Activated CD4-positive, alpha-beta memory T cell treated with anti-CD3 and anti-CD28 coated beads, Interleukin-2, amount 10 ng/mL, durations not matched to agents 7 days and 5 days (primary cell): Measurements from ENCODE around the gene EEF1A2. TPM values are rescaled to one million over a fixed set of nuclear protein-coding genes. Genes with fewer than 3 reads are reported as not detected.

Source experiments
- CTCF ChIA-PET: fragments of 350-600 bp; sonication (Branson Sonifier 250); formaldehyde crosslinking; loops from one replicate; lab custom pipeline; 2021; ENCODE audit warnings: antibody characterized with exemption, inconsistent platforms; lab: Charles Lee
- POLR2A ChIA-PET: fragments of 350-600 bp; sonication (Branson Sonifier 250); formaldehyde crosslinking; loops from one replicate; lab custom pipeline; 2021; ENCODE audit warnings: antibody characterized with exemption; lab: Charles Lee
- DNase-seq: peaks from one replicate; pipeline ENCODE4 v3.0.0-alpha.2; 2020
- H3K27ac Mint-ChIP-seq: one replicate; pipeline ENCODE4 v1.8.0; 2021; ENCODE audit warnings: mild to moderate bottlenecking, mixed read lengths
- H3K27me3 Mint-ChIP-seq: one replicate; pipeline ENCODE4 v1.8.0; 2021; ENCODE audit warnings: mixed read lengths
- H3K36me3 Mint-ChIP-seq: one replicate; pipeline ENCODE4 v1.8.0; 2021; ENCODE audit warnings: low read depth, mixed read lengths
- H3K4me1 Mint-ChIP-seq: one replicate; pipeline ENCODE4 v1.8.0; 2021; ENCODE audit warnings: mixed read lengths
- H3K4me3 Mint-ChIP-seq: one replicate; pipeline ENCODE4 v1.8.0; 2021; ENCODE audit warnings: mild to moderate bottlenecking, mixed read lengths
- H3K9me3 Mint-ChIP-seq: one replicate; pipeline ENCODE4 v1.8.0; 2021; ENCODE audit warnings: mixed read lengths
- total RNA-seq, 2 experiments: library from RNA; stranded (reverse); gene quantifications; one replicate each; pipeline ENCODE4 v1.2.3, GENCODE V29; 2021

EEF1A2 gene
- 1 to 10 TPM; 2.0 to 2.6 TPM for total RNA-seq

DNA sequence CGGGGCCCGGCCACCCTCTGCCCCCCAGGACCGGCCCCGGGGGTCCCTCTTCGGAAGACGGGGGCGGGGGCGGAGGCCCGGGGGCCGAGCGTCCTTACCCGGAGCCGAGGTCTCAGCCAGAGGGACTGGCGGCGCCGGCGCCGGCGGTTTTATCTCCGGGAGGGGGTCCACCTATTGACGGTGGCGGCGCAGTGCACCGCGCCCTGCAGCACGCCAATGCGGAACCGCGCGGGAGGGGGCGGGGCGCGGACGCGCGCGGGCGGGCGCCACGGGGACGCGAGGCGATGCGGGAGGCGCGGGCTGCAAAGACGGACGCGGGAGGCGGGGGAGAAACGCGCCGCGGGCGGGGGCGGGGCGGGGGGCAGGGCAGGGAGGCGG, at the start of gene EEF1A2:
TSS of gene EEF1A2 (minus strand) at position 124 of the 378 bp plus-strand sequence. CDS start 1,320 bp downstream, outside the sequence.
- Mint-ChIP-seq H3K36me3 (no peaks in the 10 kb centered on the region), H3K4me3 (no peak within 1 kb of the TSS), H3K27me3 (peaks cover 25% of the 10 kb centered on the region), H3K4me1 (peaks cover 2% of the 10 kb centered on the region), H3K27ac (no peak within 1 kb of the TSS), H3K9me3 (no peaks in the 10 kb centered on the region)
- DNase-seq, result peak; percentile 39
- CTCF ChIA-PET, result no interaction called here
- POLR2A ChIA-PET, result no interaction called here

DNA sequence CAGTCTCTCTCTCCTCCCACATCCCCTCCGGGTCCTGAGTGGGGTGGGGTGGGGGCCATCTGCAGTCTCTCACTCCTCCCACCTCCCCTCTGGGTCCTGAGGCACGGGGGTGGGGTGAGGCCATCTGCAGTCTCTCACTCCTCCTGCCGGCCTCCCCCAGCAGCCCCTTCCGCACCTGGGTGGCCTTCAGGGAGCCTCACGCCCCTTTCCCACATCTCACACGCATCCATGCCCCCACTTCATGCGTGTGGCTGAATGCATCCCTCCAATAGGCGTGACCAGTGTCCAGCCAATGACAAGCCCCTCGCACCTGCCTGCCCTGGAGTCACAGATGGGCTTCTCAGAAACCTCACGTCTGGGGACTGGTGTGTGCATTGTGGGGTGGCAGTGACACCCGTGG, 49.7 kb upstream of the EEF1A2 start:
- Mint-ChIP-seq H3K27me3 (peaks cover 39% of the 10 kb centered on the region), H3K9me3 (no peaks in the 10 kb centered on the region), H3K4me1 (peaks cover 17% of the 10 kb centered on the region), H3K27ac (no peak overlapping the region), H3K36me3 (no peaks in the 10 kb centered on the region), H3K4me3 (no peak overlapping the region)
- ChIA-PET POLR2A (no interaction called here), CTCF (interaction anchor here (1.9 kb wide), 1 partner anchor 11 kb away, joined by 9 read pairs; the partner anchor contains the start of gene PTK6)
- no peak for DNase-seq

DNA sequence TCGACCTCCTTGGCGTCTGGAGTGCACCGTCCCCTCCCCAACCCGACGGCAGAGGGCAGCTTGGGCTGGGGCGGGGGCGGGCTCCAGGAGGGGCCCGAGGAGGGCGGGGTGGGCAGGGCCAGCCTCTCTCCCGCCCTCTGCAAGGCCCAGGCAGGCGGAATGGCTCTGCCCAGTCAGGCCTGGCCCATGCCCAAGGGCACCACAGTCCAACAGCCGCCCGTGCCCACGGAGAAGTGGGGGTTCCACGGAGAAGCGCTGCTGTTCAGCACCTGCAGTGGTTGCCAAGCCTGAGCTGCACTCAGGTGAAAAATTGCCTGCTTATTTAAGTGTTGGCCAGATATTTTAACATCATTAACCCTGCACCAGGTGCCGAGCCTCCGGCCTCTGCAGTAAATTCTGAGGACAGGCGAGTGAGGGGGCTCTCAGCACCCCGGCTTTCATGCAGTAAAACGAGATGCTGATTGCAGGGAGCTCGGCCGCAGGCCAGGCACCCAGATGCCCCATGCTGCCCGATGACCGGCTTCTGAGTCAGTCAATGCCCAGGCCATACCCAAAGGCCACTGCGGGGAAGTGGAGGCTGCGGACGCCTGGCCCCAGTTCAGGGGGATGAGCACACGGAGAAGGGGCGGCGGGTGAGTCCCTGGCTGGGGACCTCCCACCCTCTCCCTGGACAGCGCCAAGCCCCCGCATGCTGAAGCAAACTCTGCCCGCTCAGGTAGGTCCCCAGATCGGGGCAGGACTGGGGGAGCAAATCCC, 49.0 kb upstream of the EEF1A2 start, which contains the start of gene SRMS:
TSS of gene SRMS (minus strand) at position 25 of the 756 bp plus-strand sequence. CDS start 286 bp downstream, outside the sequence.
- Mint-ChIP-seq H3K9me3 (no peaks in the 10 kb centered on the region), H3K27me3 (peaks cover 40% of the 10 kb centered on the region), H3K4me3 (no peak within 1 kb of the TSS), H3K4me1 (peaks cover 14% of the 10 kb centered on the region), H3K27ac (no peak within 1 kb of the TSS), H3K36me3 (no peaks in the 10 kb centered on the region)
- POLR2A ChIA-PET, result interaction anchor here (1.2 kb wide), 1 partner anchor 10 kb away, joined by 5 read pairs; no protein-coding TSS in a partner anchor
- CTCF ChIA-PET, result no interaction called here
- DNase-seq, result no peak

DNA sequence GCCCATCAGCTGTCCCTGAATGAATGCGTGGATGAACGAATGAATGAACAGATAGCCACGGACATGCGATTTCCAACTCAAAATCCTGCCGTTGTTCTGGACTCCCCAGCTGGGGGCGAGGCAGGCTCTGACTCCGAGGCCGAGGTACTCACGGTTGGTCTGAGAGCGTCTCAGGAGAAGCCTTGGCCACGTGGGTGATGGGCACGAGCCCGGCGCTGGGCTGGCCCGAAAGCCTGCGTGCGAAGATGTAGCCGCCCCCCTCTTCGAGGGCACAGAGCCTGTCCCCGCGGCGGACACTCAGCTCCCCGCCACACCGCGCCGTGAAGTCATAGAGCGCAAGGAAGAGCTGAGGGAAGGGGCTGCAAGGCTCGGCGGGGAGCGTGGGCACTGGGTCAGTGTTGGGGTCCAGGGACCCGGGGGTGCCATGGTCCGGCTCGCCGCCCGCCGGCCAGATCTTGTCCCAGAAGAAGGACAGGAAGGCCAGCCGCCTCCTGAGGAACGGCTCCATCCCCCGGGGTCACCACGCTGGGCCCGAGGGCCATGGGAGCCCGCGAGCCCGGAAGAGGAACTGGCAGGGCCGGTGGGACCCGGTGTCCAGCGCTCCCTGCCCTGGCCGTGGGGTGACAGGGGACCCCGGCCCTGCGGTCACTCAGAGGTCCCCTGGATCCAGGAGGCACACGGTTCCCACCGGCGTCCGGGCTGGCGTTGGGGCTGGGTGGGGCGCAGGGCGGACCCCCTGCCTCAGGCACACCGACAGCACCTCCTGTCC, 48.3 kb upstream of the EEF1A2 start:
- Mint-ChIP-seq H3K4me3 (no peak overlapping the region), H3K4me1 (peaks cover 8% of the 10 kb centered on the region), H3K27ac (no peak overlapping the region), H3K27me3 (peaks cover 37% of the 10 kb centered on the region), H3K36me3 (no peaks in the 10 kb centered on the region), H3K9me3 (no peaks in the 10 kb centered on the region)
- DNase-seq, result no peak
- POLR2A ChIA-PET, result interaction anchor here (1.2 kb wide), 1 partner anchor 9 kb away, joined by 5 read pairs; no protein-coding TSS in a partner anchor
- CTCF ChIA-PET, result no interaction called here

DNA sequence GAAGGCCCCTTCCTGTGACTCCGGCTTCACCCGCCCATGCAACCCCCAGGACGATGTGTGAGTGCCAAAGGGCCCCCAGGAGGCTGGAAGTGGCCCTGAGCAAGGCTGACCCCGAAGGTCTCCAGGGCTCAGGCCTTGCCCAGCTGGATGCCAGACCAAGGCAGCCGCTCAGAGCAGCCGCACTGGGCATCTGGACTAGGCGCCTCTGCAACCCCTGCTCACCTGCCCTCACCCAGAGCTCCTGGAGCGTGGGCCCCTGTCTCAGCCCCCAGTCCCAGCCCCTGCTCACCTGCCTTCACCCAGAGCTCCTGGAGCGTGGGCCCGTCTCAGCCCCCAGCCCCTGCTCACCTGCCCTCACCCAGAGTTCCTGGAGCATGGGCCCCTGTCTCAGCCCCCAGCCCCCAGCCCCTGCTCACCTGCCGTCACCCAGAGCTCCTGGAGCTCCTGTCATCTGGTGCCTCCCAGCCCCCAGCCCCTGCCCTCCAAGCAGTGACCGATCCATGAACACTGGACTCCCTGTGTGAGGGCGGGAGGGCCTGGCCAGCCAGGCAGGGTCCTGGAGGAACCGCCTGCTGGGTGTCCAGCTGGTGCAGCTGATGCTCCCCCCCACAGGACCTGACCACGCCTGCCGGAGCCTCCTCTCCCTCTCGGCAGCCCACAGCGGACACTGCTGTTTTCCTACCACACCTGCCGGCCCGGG, 47.5 kb upstream of the EEF1A2 start:
- no peak overlapping the region for H3K27ac Mint-ChIP-seq
- H3K4me1 Mint-ChIP-seq, result peaks cover 6% of the 10 kb centered on the region
- H3K9me3 Mint-ChIP-seq, result no peaks in the 10 kb centered on the region
- DNase-seq, result no peak
- H3K36me3 Mint-ChIP-seq, result no peaks in the 10 kb centered on the region
- ChIA-PET POLR2A (interaction anchor here (1.2 to 1.3 kb wide), 2 partner anchors 8 to 9 kb away, joined by 4 to 5 read pairs; partner anchors contain the start of gene PTK6), CTCF (no interaction called here)
- no peak overlapping the region for H3K4me3 Mint-ChIP-seq
- peaks cover 37% of the 10 kb centered on the region for H3K27me3 Mint-ChIP-seq

DNA sequence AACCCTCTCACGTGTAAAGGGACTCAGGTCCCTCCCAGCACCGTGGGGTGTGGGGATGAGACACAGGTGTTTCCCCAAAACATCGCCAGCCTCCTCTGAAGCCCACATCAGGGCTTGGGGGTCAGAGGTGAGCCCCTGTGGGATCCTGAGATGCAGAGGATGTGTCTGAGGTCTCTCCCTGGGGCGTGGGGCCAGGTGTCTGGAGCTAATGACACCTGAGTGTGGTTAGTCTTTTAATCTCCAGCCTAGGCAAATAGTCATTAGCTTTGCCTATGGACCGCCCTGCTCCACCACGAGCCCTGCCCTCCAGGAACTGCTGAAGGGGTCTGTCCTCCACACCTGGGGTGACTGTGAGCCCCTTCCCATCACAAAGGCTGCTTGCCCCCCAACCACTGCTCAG, 46.9 kb upstream of the EEF1A2 start:
- DNase-seq, result no peak
- no peaks in the 10 kb centered on the region for H3K9me3 Mint-ChIP-seq
- H3K27me3 Mint-ChIP-seq, result peaks cover 34% of the 10 kb centered on the region
- H3K27ac Mint-ChIP-seq, result no peak overlapping the region
- H3K36me3 Mint-ChIP-seq, result no peaks in the 10 kb centered on the region
- ChIA-PET CTCF (no interaction called here), POLR2A (interaction anchor here (1.3 kb wide), 1 partner anchor 8 kb away, joined by 4 read pairs; the partner anchor contains the start of gene PTK6)
- H3K4me3 Mint-ChIP-seq, result no peak overlapping the region
- H3K4me1 Mint-ChIP-seq, result peaks cover 5% of the 10 kb centered on the region

DNA sequence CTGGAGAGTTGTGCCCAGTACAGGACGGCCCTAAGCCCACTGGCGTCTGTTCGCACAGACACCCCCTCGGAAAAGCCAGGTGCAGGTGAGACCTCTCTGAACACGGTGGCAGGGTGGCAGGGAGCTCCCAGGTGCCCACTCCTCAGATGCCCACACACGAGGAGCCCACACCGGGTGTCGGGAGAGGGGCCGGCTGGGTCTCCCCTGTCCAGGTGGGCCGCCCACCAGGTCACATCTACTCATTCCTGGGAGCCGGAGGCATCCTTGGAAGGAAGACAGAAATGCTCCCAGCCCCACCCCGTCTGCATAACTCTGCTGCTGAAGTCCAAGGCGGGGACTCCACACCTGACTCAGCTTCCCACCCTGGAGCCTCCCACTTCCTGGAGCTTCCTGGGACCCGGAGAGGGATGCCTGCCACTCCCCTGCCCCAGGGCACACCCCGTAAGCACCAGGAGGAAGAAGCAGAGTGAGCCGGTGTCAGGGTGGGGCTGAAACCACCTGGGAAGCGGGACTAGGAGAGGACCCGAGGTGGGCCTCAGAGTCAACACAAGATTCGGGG, 46.2 kb upstream of the EEF1A2 start:
- Mint-ChIP-seq H3K9me3 (no peaks in the 10 kb centered on the region), H3K4me1 (peaks cover 5% of the 10 kb centered on the region), H3K36me3 (no peaks in the 10 kb centered on the region), H3K27ac (no peak overlapping the region), H3K4me3 (no peak overlapping the region), H3K27me3 (peaks cover 31% of the 10 kb centered on the region)
- ChIA-PET POLR2A (interaction anchor here (1.2 to 2.3 kb wide), 4 partner anchors 7 to 29 kb away, joined by 3 to 6 read pairs (median 5); partner anchors contain the start of genes HELZ2, PPDPF and PTK6), CTCF (no interaction called here)
- no peak for DNase-seq

DNA sequence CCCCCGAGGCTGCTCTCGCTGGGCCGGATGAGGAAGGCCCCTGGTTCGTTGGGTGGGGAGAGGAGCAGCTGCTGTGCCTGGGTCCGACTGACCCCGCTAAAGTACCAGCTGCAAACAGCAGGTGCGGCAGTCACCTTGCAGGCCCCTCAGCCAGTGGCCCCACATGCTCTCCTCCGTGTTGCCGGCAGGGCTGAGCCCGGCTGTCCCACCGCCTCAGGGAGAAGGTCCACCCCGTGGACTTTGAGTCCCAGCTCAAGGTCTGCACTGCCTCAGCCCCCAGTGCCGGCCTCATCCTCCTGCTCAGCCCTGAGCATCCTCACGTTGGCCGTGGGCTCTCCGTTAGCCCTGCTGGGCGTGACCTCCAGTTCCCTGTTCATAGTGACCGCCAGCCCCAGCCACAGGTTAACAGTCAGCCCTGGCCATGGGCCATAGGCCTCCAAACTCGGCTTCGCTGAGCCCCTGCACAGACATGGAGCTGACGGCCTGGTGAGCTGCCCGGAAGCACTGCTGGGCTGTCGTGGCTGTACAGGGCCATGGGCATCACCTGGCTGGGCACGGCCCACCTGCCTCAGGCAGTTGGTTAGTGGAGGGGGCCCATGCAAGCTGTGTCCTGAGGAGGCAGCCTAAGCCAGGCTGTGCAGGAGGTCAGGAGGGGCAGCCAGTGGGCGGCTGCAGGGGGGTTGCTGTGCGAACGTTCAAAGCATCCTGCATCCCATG, 45.5 kb upstream of the EEF1A2 start:
- POLR2A ChIA-PET, result interaction anchor here (0.8 to 2.3 kb wide), 4 partner anchors 8 to 29 kb away, joined by 3 to 6 read pairs (median 5); partner anchors contain the start of genes HELZ2 and PPDPF
- Mint-ChIP-seq H3K4me1 (peaks cover 5% of the 10 kb centered on the region), H3K36me3 (no peaks in the 10 kb centered on the region), H3K27ac (no peak overlapping the region), H3K9me3 (no peaks in the 10 kb centered on the region), H3K4me3 (no peak overlapping the region), H3K27me3 (peaks cover 25% of the 10 kb centered on the region)
- CTCF ChIA-PET, result no interaction called here
- DNase-seq, result no peak

DNA sequence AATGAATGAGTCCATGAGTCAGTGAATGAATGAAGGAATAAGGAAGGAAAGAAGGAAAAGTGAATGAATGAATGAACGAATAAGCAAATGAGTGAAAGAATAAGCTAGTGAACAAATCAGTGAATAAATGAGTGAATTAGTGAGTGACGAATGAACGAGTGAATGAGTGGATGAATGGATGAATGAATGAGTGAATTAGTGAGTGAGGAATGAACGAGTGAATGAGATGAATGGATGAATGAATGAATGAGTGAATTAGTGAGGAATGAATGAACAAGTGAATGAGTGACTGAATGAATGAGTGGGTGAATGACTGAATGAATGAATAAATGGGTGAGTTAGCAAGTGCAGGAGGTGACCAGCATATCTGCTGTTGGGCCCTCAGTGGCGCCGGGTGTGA, 44.9 kb upstream of the EEF1A2 start:
- Mint-ChIP-seq H3K36me3 (no peaks in the 10 kb centered on the region), H3K27me3 (peaks cover 22% of the 10 kb centered on the region), H3K9me3 (no peaks in the 10 kb centered on the region), H3K27ac (no peak overlapping the region), H3K4me1 (peaks cover 7% of the 10 kb centered on the region), H3K4me3 (no peak overlapping the region)
- POLR2A ChIA-PET, result interaction anchor here (0.8 to 2.3 kb wide), 3 partner anchors 9 to 30 kb away, joined by 4 to 6 read pairs (median 6); partner anchors contain the start of genes HELZ2 and PPDPF
- DNase-seq, result no peak
- CTCF ChIA-PET, result no interaction called here

DNA sequence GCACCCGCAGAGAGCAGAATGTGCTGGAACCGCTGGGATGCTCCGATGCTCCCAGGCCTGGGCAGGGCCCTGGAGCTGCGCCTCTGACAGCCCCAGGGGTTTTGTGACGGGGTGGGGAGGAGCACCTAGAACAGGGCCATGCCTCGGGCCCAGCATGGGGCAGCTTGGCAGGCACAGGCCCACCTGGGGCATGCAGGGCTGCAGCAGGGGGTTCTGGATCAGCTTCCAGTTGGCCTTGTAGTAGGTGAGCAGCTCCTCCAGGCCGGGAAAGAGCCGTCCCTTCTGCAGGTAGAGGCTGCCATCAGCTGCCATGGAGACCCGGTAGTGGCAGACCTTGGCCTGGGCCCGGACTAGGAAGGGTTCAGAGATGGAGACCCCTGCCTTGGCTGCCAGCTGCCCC, 44.2 kb upstream of the EEF1A2 start:
- Mint-ChIP-seq H3K9me3 (no peaks in the 10 kb centered on the region), H3K4me1 (peaks cover 12% of the 10 kb centered on the region), H3K36me3 (no peaks in the 10 kb centered on the region), H3K27ac (no peak overlapping the region), H3K4me3 (no peak overlapping the region), H3K27me3 (peaks cover 19% of the 10 kb centered on the region)
- CTCF ChIA-PET, result no interaction called here
- POLR2A ChIA-PET, result interaction anchor here (0.8 to 2.3 kb wide), 3 partner anchors 9 to 30 kb away, joined by 4 to 6 read pairs (median 6); partner anchors contain the start of genes HELZ2 and PPDPF
- no peak for DNase-seq

DNA sequence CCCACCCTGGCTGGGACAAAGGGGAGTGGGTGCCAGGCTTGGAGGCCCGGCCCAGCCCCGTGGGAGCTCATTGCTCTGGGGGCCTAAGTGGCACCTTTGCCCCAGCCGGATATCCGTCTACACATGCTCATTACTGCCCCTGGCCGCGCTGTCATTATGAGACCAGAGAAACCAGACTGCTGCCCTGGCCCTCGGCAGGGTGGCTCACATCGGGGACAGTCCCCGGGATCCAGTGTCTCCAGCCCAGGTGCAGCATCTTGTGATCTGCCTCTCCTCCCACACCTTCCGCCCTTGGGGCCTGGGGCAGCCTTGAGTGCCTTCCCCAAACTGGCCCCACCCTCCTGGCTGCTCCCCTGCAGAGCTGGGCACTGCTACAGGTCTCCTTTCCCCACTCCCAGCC, 43.8 kb upstream of the EEF1A2 start:
- CTCF ChIA-PET, result no interaction called here
- no peaks in the 10 kb centered on the region for H3K9me3 Mint-ChIP-seq
- no peak overlapping the region for H3K27ac Mint-ChIP-seq
- no peak for DNase-seq
- peaks cover 15% of the 10 kb centered on the region for H3K4me1 Mint-ChIP-seq
- H3K4me3 Mint-ChIP-seq, result no peak overlapping the region
- H3K27me3 Mint-ChIP-seq, result peaks cover 16% of the 10 kb centered on the region
- POLR2A ChIA-PET, result no interaction called here
- H3K36me3 Mint-ChIP-seq, result no peaks in the 10 kb centered on the region
